IMR-90 (cell line): Measurements from ENCODE around the gene COL12A1. TPM values are rescaled to one million over a fixed set of nuclear protein-coding genes. Genes with fewer than 3 reads are reported as not detected.
A peak's percentile ranks its signal among the peaks of the same experiment; 100 is the strongest.

ENCODE experiments used
- ATAC-seq: fragments of 200-7000 bp; cut with Tn5 transposase; 2 replicates; pipeline ENCODE4 v1.9.1; 2020; ENCODE audit warnings: low read depth, mild to moderate bottlenecking, moderate library complexity
- BruUV-seq: library from RNA; stranded (reverse); fragments of 400-500 nt; replicated peaks from 2 replicates; lab custom pipeline; 2021; lab: Mats Ljungman, UMichigan
- CTCF ChIA-PET: fragments of 300-600 bp; formaldehyde crosslinking; extraction: SDS; loops from one replicate; lab custom pipeline; 2021; ENCODE audit warnings: antibody characterized with exemption; lab: Yijun Ruan, JAX
- POLR2A ChIA-PET: fragments of 300-600 bp; sonication (Branson Sonifier 250); formaldehyde crosslinking; loops from one replicate; lab custom pipeline; 2022; ENCODE audit warnings: antibody characterized with exemption; ENCODE audit not compliant: unreplicated experiment; lab: Charles Lee
- DNase-seq: peaks from one replicate; pipeline ENCODE4 v3.0.0; 2013
- H2AFZ ChIP-seq: replicated peaks from 2 replicates; pipeline ENCODE3; 2013; ENCODE audit warnings: low read length, mild to moderate bottlenecking; ENCODE audit not compliant: poor library complexity
- H2AK5ac ChIP-seq: 2 replicates; pipeline ENCODE4 v1.6.1; 2013; ENCODE audit warnings: low read depth, low read length, inconsistent platforms
- H2AK9ac ChIP-seq: replicated peaks from 2 replicates; pipeline ENCODE3; 2013; ENCODE audit warnings: mild to moderate bottlenecking, low read depth, low read length, moderate library complexity; ENCODE audit not compliant: poor library complexity
- H2BK120ac ChIP-seq: 2 replicates; pipeline ENCODE4 v1.6.1; 2013; ENCODE audit warnings: low read depth, low read length, inconsistent platforms
- H2BK15ac ChIP-seq: 3 replicates; pipeline ENCODE4 v1.6.1; 2013; ENCODE audit warnings: low read depth, low read length, inconsistent platforms
- H2BK20ac ChIP-seq: 2 replicates; pipeline ENCODE4 v1.6.1; 2013; ENCODE audit warnings: low read depth, mild to moderate bottlenecking, inconsistent platforms, low read length, moderate library complexity
- H2BK5ac ChIP-seq: 2 replicates; pipeline ENCODE4 v1.6.1; 2013; ENCODE audit warnings: mild to moderate bottlenecking, low read depth, low read length, inconsistent platforms; ENCODE audit not compliant: poor library complexity, severe bottlenecking
- H3K14ac ChIP-seq: replicated peaks from 2 replicates; pipeline ENCODE4 v1.6.1; 2013; ENCODE audit warnings: low read depth, low read length, inconsistent platforms
- H3K18ac ChIP-seq: 2 replicates; pipeline ENCODE4 v1.6.1; 2013; ENCODE audit warnings: low read depth, low read length, control low read depth
- H3K23ac ChIP-seq: 2 replicates; pipeline ENCODE4 v1.6.1; 2013; ENCODE audit warnings: low read depth, low read length, inconsistent platforms
- H3K27ac ChIP-seq: 2 replicates; pipeline ENCODE4 v1.5.1; 2013; ENCODE audit warnings: mild to moderate bottlenecking, control low read depth, low read length; ENCODE audit not compliant: insufficient read depth
- H3K27me3 ChIP-seq: 2 replicates; pipeline ENCODE4 v1.6.1; 2013; ENCODE audit warnings: low read length; ENCODE audit not compliant: control insufficient read depth, insufficient read depth
- H3K36me3 ChIP-seq: 2 replicates; pipeline ENCODE4 v1.6.1; 2013; ENCODE audit warnings: low read length, mixed read lengths; ENCODE audit not compliant: control insufficient read depth, insufficient read depth
- H3K4ac ChIP-seq: 2 replicates; pipeline ENCODE4 v1.6.1; 2013; ENCODE audit warnings: low read depth, low read length, inconsistent platforms
- H3K4me1 ChIP-seq: 2 replicates; pipeline ENCODE4 v1.6.1; 2013; ENCODE audit warnings: low read length, mixed read lengths; ENCODE audit not compliant: control insufficient read depth, insufficient read depth
- H3K4me2 ChIP-seq: 2 replicates; pipeline ENCODE4 v1.6.1; 2013; ENCODE audit warnings: low read depth, mild to moderate bottlenecking, control low read depth, low read length, moderate library complexity
- H3K4me3 ChIP-seq: 2 replicates; pipeline ENCODE4 v1.5.1; 2013; ENCODE audit warnings: low read depth, mild to moderate bottlenecking, control low read depth, low read length, moderate library complexity; ENCODE audit not compliant: insufficient read depth
- H3K56ac ChIP-seq: 2 replicates; pipeline ENCODE4 v1.6.1; 2013; ENCODE audit warnings: low read length, inconsistent platforms; ENCODE audit not compliant: insufficient read depth; ENCODE audit errors: extremely low read depth
- H3K79me1 ChIP-seq, 2 experiments: 2 replicates each; pipeline ENCODE4 v1.6.1; 2013; ENCODE audit warnings: low read length in 2 of 2, inconsistent platforms in 1 of 2, low read depth in 1 of 2
- H3K9ac ChIP-seq: 2 replicates; pipeline ENCODE4 v1.6.1; 2013; ENCODE audit warnings: low read depth, low read length, control low read depth
- H3K9me1 ChIP-seq: 2 replicates; pipeline ENCODE4 v1.6.1; 2013; ENCODE audit warnings: low read length, inconsistent platforms; ENCODE audit not compliant: insufficient read depth
- H3K9me3 ChIP-seq: 2 replicates; pipeline ENCODE4 v1.6.1; 2013; ENCODE audit warnings: low read length; ENCODE audit not compliant: control insufficient read depth, insufficient read depth
- H4K20me1 ChIP-seq: 2 replicates; pipeline ENCODE4 v1.6.1; 2013; ENCODE audit warnings: low read length, inconsistent platforms; ENCODE audit not compliant: insufficient read depth
- H4K5ac ChIP-seq: 2 replicates; pipeline ENCODE4 v1.6.1; 2013; ENCODE audit warnings: mild to moderate bottlenecking, low read depth, low read length, control low read depth
- H4K8ac ChIP-seq, 2 experiments: 2 replicates each; pipeline ENCODE4 v1.6.1; 2013; ENCODE audit warnings: low read depth in 2 of 2, low read length in 2 of 2, control low read depth in 1 of 2, inconsistent platforms in 1 of 2
- H4K91ac ChIP-seq: 2 replicates; pipeline ENCODE4 v1.6.1; 2013; ENCODE audit warnings: low read depth, low read length, inconsistent platforms; ENCODE audit not compliant: insufficient read depth
- BHLHE40 ChIP-seq: fragments of 150-350 bp; IDR thresholded peaks from 2 replicates; pipeline ENCODE4 v1.6.1; 2016; ENCODE audit warnings: mild to moderate bottlenecking, low read depth, low read length
- CEBPB ChIP-seq: IDR thresholded peaks from 2 replicates; pipeline ENCODE4 v1.6.1; 2012; ENCODE audit warnings: low read depth, low read length, improper control_type of control experiment
- CHD1 ChIP-seq: IDR thresholded peaks from 2 replicates; pipeline ENCODE4 v1.6.1; 2012; ENCODE audit warnings: low read depth, low read length, improper control_type of control experiment
- FOS ChIP-seq: fragments of 150-350 bp; IDR thresholded peaks from 2 replicates; pipeline ENCODE4 v1.6.1; 2016; ENCODE audit warnings: low read depth, low read length
- MAFK ChIP-seq: IDR thresholded peaks from 2 replicates; pipeline ENCODE4 v1.6.1; 2012; ENCODE audit warnings: low read depth, low read length, improper control_type of control experiment
- MAZ ChIP-seq: IDR thresholded peaks from 2 replicates; pipeline ENCODE4 v1.6.1; 2012; ENCODE audit warnings: low read depth, mild to moderate bottlenecking, low read length, improper control_type of control experiment, moderate library complexity, borderline replicate concordance
- MXI1 ChIP-seq: IDR thresholded peaks from 2 replicates; pipeline ENCODE4 v1.6.1; 2012; ENCODE audit warnings: low read depth, mild to moderate bottlenecking, low read length, moderate library complexity, borderline replicate concordance
- NFE2L2 ChIP-seq: fragments of 150-350 bp; IDR thresholded peaks from 2 replicates; pipeline ENCODE4 v1.6.1; 2016; ENCODE audit warnings: low read depth, mild to moderate bottlenecking, low read length
- POLR2A ChIP-seq: IDR thresholded peaks from 2 replicates; pipeline ENCODE4 v1.6.1; 2012; ENCODE audit warnings: mild to moderate bottlenecking, low read depth, low read length
- RAD21 ChIP-seq: IDR thresholded peaks from 2 replicates; pipeline ENCODE4 v1.6.1; 2012; ENCODE audit warnings: low read length, improper control_type of control experiment
- RCOR1 ChIP-seq: IDR thresholded peaks from 2 replicates; pipeline ENCODE4 v1.6.1; 2012; ENCODE audit warnings: mild to moderate bottlenecking, low read length, improper control_type of control experiment; ENCODE audit not compliant: insufficient replicate concordance
- RFX5 ChIP-seq: IDR thresholded peaks from 2 replicates; pipeline ENCODE4 v1.8.0; 2012; ENCODE audit warnings: low read depth, mild to moderate bottlenecking, low read length, moderate library complexity
- SMC3 ChIP-seq: fragments of 150-350 bp; IDR thresholded peaks from 2 replicates; pipeline ENCODE4 v1.6.1; 2016; ENCODE audit warnings: low read depth, mild to moderate bottlenecking, antibody characterized with exemption, low read length, moderate library complexity
- WGBS, 2 experiments: methylation state at CpG; one replicate each; pipeline versions ENCODE4 v1.1.5 to v1.1.7; 2013; ENCODE audit warnings: missing lambda C conversion rate in 2 of 2; ENCODE audit not compliant: insufficient read length in 1 of 2; ENCODE audit errors: extremely low coverage in 2 of 2; 5-methylcytosine and 5-hydroxymethylcytosine counted together
- dilution Hi-C: fragments of 300-500 bp; cut with HindIII; formaldehyde crosslinking; loops from one replicate; pipeline ENCODE4 v1.14.3; 2018; ENCODE audit warnings: low sequenced_read_pairs; ENCODE audit not compliant: unreplicated experiment
- in situ Hi-C: fragments of 300-500 bp; cut with MboI; formaldehyde crosslinking; loops from 3 replicates; pipeline ENCODE4 v1.14.3; 2019; ENCODE audit warnings: low sequenced_read_pairs, inconsistent platforms, mixed read lengths
- intact Hi-C: fragments of 100-400 bp; cut with micrococcal nuclease; formaldehyde crosslinking; loops from 2 replicates; pipeline ENCODE4 v1.10.0; 2022
- polyA plus RNA-seq, 3 experiments: library from polyadenylated mRNA; depleted of rRNA; stranded (reverse); fragments of >200 nt; gene quantifications; 2 replicates each; pipeline ENCODE4 v1.2.3, GENCODE V29; 2012; ENCODE audit warnings: low replicate concordance in 1 of 3
- total RNA-seq: library from RNA; depleted of rRNA; stranded (reverse); fragments of >200 nt; gene quantifications from 2 replicates; pipeline ENCODE4 v1.2.3, GENCODE V29; 2012
- TF ChIP-seq, protein P1 (sequence below): conservative IDR thresholded peaks from 2 replicates; pipeline ENCODE4 v1.5.1; 2012; ENCODE audit warnings: mild to moderate bottlenecking, low read depth, low read length, improper control_type of control experiment
- TF ChIP-seq, protein P2 (sequence below): fragments of 150-350 bp; IDR thresholded peaks from 2 replicates; pipeline ENCODE4 v1.6.1; 2017; ENCODE audit warnings: mild to moderate bottlenecking, antibody characterized with exemption, low read length, low read depth
- TF ChIP-seq, protein P3 (sequence below): fragments of 150-350 bp; IDR thresholded peaks from 2 replicates; pipeline ENCODE4 v1.6.1; 2016; ENCODE audit warnings: low read depth, mild to moderate bottlenecking, low read length, moderate library complexity, borderline replicate concordance

The COL12A1 gene
- total and polyA plus RNA-seq, 2 of the 4 experiments (the other 2 are of a cell fraction), result 350 to 452 TPM

DNA sequence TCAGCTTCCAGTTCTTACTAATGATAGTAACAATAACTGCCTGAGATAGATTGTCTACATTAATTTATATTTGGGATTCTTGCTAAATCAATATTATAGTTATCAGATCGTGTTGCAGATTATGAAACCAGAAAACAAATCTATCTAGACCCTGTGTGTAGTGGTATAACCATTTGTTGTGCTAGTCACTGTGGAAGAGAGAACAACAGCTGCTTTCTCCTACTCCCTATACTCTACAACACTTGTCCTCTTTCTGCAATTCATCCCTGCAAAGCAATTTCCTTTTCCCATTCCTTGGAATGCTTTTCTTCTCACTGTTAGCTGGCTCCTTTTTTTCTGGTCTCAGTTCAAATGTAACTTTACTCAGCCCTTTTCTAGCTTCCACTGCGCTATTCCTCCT lies 29.4 kb upstream of the COL12A1 start:
- no peaks in the 10 kb centered on the region for H4K20me1 ChIP-seq
- no peak overlapping the region for H3K9ac ChIP-seq
- H3K18ac ChIP-seq, result no peak overlapping the region
- WGBS, 2 experiments, result no CpG with 5 or more reads among the region's 2 CpGs
- H3K4me3 ChIP-seq, result no peak overlapping the region
- in situ Hi-C loops (no loop called here), dilution Hi-C loops (no loop called here), intact Hi-C loops (no loop called here)
- no peak overlapping the region for H3K23ac ChIP-seq
- no peak for DNase-seq
- no peak overlapping the region for H2BK120ac ChIP-seq
- no peak for TF ChIP-seq MAFK
- TF ChIP-seq CHD1, result no peak
- TF ChIP-seq POLR2A, result no peak
- TF ChIP-seq, protein P1, sequence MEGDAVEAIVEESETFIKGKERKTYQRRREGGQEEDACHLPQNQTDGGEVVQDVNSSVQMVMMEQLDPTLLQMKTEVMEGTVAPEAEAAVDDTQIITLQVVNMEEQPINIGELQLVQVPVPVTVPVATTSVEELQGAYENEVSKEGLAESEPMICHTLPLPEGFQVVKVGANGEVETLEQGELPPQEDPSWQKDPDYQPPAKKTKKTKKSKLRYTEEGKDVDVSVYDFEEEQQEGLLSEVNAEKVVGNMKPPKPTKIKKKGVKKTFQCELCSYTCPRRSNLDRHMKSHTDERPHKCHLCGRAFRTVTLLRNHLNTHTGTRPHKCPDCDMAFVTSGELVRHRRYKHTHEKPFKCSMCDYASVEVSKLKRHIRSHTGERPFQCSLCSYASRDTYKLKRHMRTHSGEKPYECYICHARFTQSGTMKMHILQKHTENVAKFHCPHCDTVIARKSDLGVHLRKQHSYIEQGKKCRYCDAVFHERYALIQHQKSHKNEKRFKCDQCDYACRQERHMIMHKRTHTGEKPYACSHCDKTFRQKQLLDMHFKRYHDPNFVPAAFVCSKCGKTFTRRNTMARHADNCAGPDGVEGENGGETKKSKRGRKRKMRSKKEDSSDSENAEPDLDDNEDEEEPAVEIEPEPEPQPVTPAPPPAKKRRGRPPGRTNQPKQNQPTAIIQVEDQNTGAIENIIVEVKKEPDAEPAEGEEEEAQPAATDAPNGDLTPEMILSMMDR, result no peak
- no peak for TF ChIP-seq SMC3
- TF ChIP-seq RFX5, result no peak
- no peak for TF ChIP-seq RCOR1
- no peak for TF ChIP-seq CEBPB
- TF ChIP-seq FOS, result no peak
- TF ChIP-seq RAD21, result no peak
- TF ChIP-seq NFE2L2, result no peak
- TF ChIP-seq MXI1, result no peak
- TF ChIP-seq, protein P2, sequence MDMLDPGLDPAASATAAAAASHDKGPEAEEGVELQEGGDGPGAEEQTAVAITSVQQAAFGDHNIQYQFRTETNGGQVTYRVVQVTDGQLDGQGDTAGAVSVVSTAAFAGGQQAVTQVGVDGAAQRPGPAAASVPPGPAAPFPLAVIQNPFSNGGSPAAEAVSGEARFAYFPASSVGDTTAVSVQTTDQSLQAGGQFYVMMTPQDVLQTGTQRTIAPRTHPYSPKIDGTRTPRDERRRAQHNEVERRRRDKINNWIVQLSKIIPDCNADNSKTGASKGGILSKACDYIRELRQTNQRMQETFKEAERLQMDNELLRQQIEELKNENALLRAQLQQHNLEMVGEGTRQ, result no peak
- no peak for TF ChIP-seq MAZ
- TF ChIP-seq BHLHE40, result no peak
- TF ChIP-seq, protein P3, sequence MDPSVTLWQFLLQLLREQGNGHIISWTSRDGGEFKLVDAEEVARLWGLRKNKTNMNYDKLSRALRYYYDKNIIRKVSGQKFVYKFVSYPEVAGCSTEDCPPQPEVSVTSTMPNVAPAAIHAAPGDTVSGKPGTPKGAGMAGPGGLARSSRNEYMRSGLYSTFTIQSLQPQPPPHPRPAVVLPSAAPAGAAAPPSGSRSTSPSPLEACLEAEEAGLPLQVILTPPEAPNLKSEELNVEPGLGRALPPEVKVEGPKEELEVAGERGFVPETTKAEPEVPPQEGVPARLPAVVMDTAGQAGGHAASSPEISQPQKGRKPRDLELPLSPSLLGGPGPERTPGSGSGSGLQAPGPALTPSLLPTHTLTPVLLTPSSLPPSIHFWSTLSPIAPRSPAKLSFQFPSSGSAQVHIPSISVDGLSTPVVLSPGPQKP, result no peak
- peaks cover 14% of the 10 kb centered on the region for H3K36me3 ChIP-seq
- no peak overlapping the region for H3K27ac ChIP-seq
- no peaks in the 10 kb centered on the region for H3K27me3 ChIP-seq
- H3K9me3 ChIP-seq, result no peaks in the 10 kb centered on the region
- H3K14ac ChIP-seq, result no peak overlapping the region
- H2BK20ac ChIP-seq, result no peak overlapping the region
- H3K56ac ChIP-seq, result no peak overlapping the region
- no peak overlapping the region for H2AK9ac ChIP-seq
- no TSS peak for BruUV-seq
- ChIA-PET POLR2A (no interaction called here), CTCF (interaction anchor here (0.6 kb wide), 1 partner anchor 9 kb away, joined by 3 read pairs; no protein-coding TSS in a partner anchor)
- H3K9me1 ChIP-seq, result no peaks in the 10 kb centered on the region
- H3K79me1 ChIP-seq, result peaks cover 0 to 6% of the 10 kb centered on the region in 2 experiments; a peak in 3 of 4 replicates
- no peaks in the 10 kb centered on the region for H3K4me1 ChIP-seq
- no peak overlapping the region for H3K4me2 ChIP-seq
- no peak overlapping the region for H4K5ac ChIP-seq
- no peak overlapping the region for H2BK5ac ChIP-seq
- no peak overlapping the region for H4K8ac ChIP-seq
- H2BK15ac ChIP-seq, result no peak overlapping the region
- no peak overlapping the region for H2AFZ ChIP-seq
- no peak overlapping the region for H2AK5ac ChIP-seq
- ATAC-seq, result peak; percentile 15
- no peak overlapping the region for H4K91ac ChIP-seq
- H3K4ac ChIP-seq, result no peak overlapping the region
